ENCODE results near the gene SLC26A9. TPM values are rescaled to one million over a fixed set of nuclear protein-coding genes. Genes with fewer than 3 reads are reported as not detected.

SLC26A9 gene
- polyA plus RNA-seq, 1 experiment: not detected

DNA sequence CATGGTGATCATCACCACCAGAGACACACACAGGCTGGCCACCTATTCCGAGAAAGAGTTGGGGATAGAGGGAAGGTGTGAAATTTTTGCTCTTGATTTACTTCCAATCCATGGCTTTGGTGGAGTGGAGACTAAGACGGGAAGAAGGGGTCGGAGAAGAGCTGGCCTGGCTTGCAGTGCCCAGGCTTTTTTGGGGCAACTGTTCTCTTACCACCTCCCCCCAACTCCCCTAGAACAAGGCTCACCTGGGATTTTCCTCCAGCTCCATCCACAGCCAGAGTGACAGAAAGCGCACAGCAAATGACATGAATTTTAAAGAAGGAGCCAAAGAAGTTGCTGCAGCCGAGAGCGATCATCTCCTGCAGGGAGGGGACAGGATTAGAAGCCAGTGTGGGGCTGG lies 16.0 kb downstream of the SLC26A9 start:
- TF ChIP-seq CTCF (IDR thresholded peaks at IDR 0.05; ENCODE audit: insufficient read depth, low read depth, low read length): no peak
- Histone ChIP-seq H3K4me3 (ENCODE audit: low read depth, low read length) (no peak overlapping the region), H3K36me3 (ENCODE audit: control insufficient read depth, insufficient read depth, low read length) (no peaks in the 10 kb centered on the region), H3K27me3 (ENCODE audit: control insufficient read depth, insufficient read depth, low read length) (peaks cover 1% of the 10 kb centered on the region)
- ChIA-PET CTCF (interaction anchor here (0.5 to 8.7 kb wide), 2 partner anchors 50 to 213 kb away, joined by 4 to 46 read pairs; no protein-coding TSS in a partner anchor), POLR2A (no interaction called here)
- no peak for DNase-seq (ENCODE audit: low read depth)

GRCh38 chr1:205926636-205927035 lies 16.6 kb downstream of the SLC26A9 start:
- DNase-seq (ENCODE audit: low read depth): no peak
- no peak overlapping the region for H3K4me3 ChIP-seq (ENCODE audit: low read depth, low read length)
- peaks cover 1% of the 10 kb centered on the region for H3K27me3 ChIP-seq (ENCODE audit: control insufficient read depth, insufficient read depth, low read length)
- no peak for TF ChIP-seq CTCF (IDR thresholded peaks at IDR 0.05; ENCODE audit: insufficient read depth, low read depth, low read length)
- ChIA-PET CTCF (interaction anchor here (8.7 to 17.3 kb wide), 2 partner anchors 51 to 54 kb away, joined by 46 to 514 read pairs; no protein-coding TSS in a partner anchor), POLR2A (no interaction called here)
- H3K36me3 ChIP-seq (ENCODE audit: control insufficient read depth, insufficient read depth, low read length): no peaks in the 10 kb centered on the region

GRCh38 chr1:205926213-205926612 lies 17.0 kb downstream of the SLC26A9 start:
- DNase-seq (ENCODE audit: low read depth): no peak
- Histone ChIP-seq H3K27me3 (ENCODE audit: control insufficient read depth, insufficient read depth, low read length) (peaks cover 1% of the 10 kb centered on the region), H3K36me3 (ENCODE audit: control insufficient read depth, insufficient read depth, low read length) (no peaks in the 10 kb centered on the region), H3K4me3 (ENCODE audit: low read depth, low read length) (no peak overlapping the region)
- ChIA-PET POLR2A (no interaction called here), CTCF (interaction anchor here (17.3 kb wide), 1 partner anchor 55 kb away, joined by 514 read pairs; no protein-coding TSS in a partner anchor)
- TF ChIP-seq CTCF (IDR thresholded peaks at IDR 0.05; ENCODE audit: insufficient read depth, low read depth, low read length): no peak

DNA sequence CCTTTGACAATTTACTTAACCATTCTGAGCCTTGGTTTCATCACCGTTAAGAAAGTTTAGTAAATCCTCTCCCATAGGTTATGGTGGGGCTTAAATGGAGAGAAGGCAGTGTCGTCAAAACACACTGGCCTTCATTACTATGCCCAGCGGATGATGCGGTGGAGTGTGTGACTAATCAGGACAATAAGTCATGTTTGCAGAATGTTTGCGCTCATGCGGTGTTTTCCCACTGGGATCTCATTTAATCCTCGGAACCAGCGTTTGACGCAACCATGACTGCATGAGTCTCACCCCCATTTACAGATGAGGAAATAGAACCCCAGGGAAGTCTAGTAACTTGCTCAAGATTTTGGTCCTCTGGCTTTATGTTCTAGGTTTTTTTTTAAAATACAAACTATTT lies 17.5 kb downstream of the SLC26A9 start:
- no peak overlapping the region for H3K4me3 ChIP-seq (ENCODE audit: low read depth, low read length)
- CTCF ChIA-PET: interaction anchor here (17.3 kb wide), 1 partner anchor 55 kb away, joined by 514 read pairs; no protein-coding TSS in a partner anchor
- no peak for TF ChIP-seq CTCF (IDR thresholded peaks at IDR 0.05; ENCODE audit: insufficient read depth, low read depth, low read length)

DNA sequence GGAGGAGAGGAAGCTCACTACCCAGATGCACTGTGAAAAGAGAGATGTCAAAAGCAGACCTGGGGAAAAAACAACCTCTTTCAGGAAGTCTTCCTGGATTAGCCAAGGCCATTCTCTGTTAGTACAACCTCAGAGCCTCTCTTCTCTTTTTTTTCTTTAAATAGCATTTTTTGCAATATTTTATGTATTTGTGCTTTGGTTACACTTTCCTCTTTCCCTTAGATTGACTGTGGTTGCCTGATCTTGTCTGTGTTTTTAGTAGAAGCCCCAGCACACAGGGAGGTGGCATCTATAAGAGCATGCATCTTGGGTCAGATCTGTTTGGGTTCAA lies 18.8 kb downstream of the SLC26A9 start:
- Histone ChIP-seq H3K27me3 (ENCODE audit: control insufficient read depth, insufficient read depth, low read length) (no peaks in the 10 kb centered on the region; the same call in none of the 2 replicates), H3K4me3 (ENCODE audit: low read depth, low read length) (no peak overlapping the region), H3K36me3 (ENCODE audit: control insufficient read depth, insufficient read depth, low read length) (no peaks in the 10 kb centered on the region)
- no peak for TF ChIP-seq CTCF (IDR thresholded peaks at IDR 0.05; ENCODE audit: insufficient read depth, low read depth, low read length)
- DNase-seq (ENCODE audit: low read depth): no peak
- ChIA-PET CTCF (interaction anchor here (17.3 kb wide), 1 partner anchor 56 kb away, joined by 514 read pairs; no protein-coding TSS in a partner anchor), POLR2A (no interaction called here)

More for the DNA sequence above, 17.5 kb downstream of the SLC26A9 start:
- H3K36me3 ChIP-seq (ENCODE audit: control insufficient read depth, insufficient read depth, low read length): no peaks in the 10 kb centered on the region
- no peak for DNase-seq (ENCODE audit: low read depth)
- POLR2A ChIA-PET: no interaction called here
- peaks cover 1% of the 10 kb centered on the region for H3K27me3 ChIP-seq (ENCODE audit: control insufficient read depth, insufficient read depth, low read length)

Data from BJ (cell line).